DND-41 (cell line): Measurements from ENCODE around the gene PDXP.
A peak's percentile ranks its signal among the peaks of the same experiment; 100 is the strongest.

Experiments used
- ATAC-seq: fragments of 200-7000 bp; cut with Tn5 transposase; 3 replicates; pipeline ENCODE4 v1.9.1; 2021; ENCODE audit warnings: low read depth; ENCODE audit not compliant: insufficient read depth
- DNase-seq: peaks from one replicate; pipeline ENCODE4 v3.0.0-alpha.2; 2020
- H2AFZ ChIP-seq: 2 replicates; pipeline ENCODE4 v1.6.0; 2012; ENCODE audit warnings: low read depth, low read length
- H3K27ac ChIP-seq: 2 replicates; pipeline ENCODE4 v1.5.1; 2012; ENCODE audit warnings: low read length, inconsistent platforms
- H3K27me3 ChIP-seq: fragments of 200-600 bp; sonication (generic); 2 replicates; pipeline ENCODE4 v1.6.0; 2012; ENCODE audit warnings: low read length, mild to moderate bottlenecking, inconsistent platforms; ENCODE audit not compliant: insufficient read depth, poor library complexity
- H3K36me3 ChIP-seq: 2 replicates; pipeline ENCODE4 v1.5.1; 2012; ENCODE audit warnings: low read length, inconsistent platforms; ENCODE audit not compliant: insufficient read depth
- H3K4me1 ChIP-seq: 2 replicates; pipeline ENCODE4 v1.5.1; 2012; ENCODE audit warnings: mild to moderate bottlenecking, low read length; ENCODE audit not compliant: insufficient read depth
- H3K4me2 ChIP-seq: 2 replicates; pipeline ENCODE4 v1.6.0; 2012; ENCODE audit warnings: mild to moderate bottlenecking, moderate library complexity, low read length, inconsistent platforms; ENCODE audit not compliant: insufficient read depth
- H3K4me3 ChIP-seq, 2 experiments: fragments of 200-600 bp in 1 of 2; shearing (Covaris generic) in 1 of 2; 2 replicates each; pipeline ENCODE4 v1.5.1; 2012 to 2016; ENCODE audit warnings: inconsistent platforms in 2 of 2, low read length in 2 of 2, mild to moderate bottlenecking in 2 of 2, low read depth in 1 of 2, moderate library complexity in 1 of 2
- H3K79me2 ChIP-seq: 2 replicates; pipeline ENCODE4 v1.6.0; 2012; ENCODE audit warnings: low read length, inconsistent platforms; ENCODE audit not compliant: insufficient read depth
- H3K9ac ChIP-seq: 2 replicates; pipeline ENCODE4 v1.6.0; 2012; ENCODE audit warnings: low read depth, mild to moderate bottlenecking, inconsistent platforms, low read length, moderate library complexity
- H3K9me3 ChIP-seq: 2 replicates; pipeline ENCODE4 v1.5.1; 2012; ENCODE audit warnings: low read length, moderate library complexity, mild to moderate bottlenecking, inconsistent platforms; ENCODE audit not compliant: insufficient read depth, severe bottlenecking
- H4K20me1 ChIP-seq: 2 replicates; pipeline ENCODE4 v1.6.0; 2012; ENCODE audit warnings: low read length; ENCODE audit not compliant: insufficient read depth
- EZH2 ChIP-seq: IDR thresholded peaks from 3 replicates; pipeline ENCODE4 v1.6.1; 2012; ENCODE audit warnings: borderline replicate concordance, low read depth, mild to moderate bottlenecking, moderate library complexity, low read length, inconsistent platforms; ENCODE audit not compliant: severe bottlenecking
- TF ChIP-seq, protein P1 (sequence below): IDR thresholded peaks from 2 replicates; pipeline ENCODE4 v1.5.1; 2012; ENCODE audit warnings: borderline replicate concordance, low read length, moderate library complexity, mild to moderate bottlenecking; ENCODE audit not compliant: poor library complexity, severe bottlenecking; ENCODE audit errors: extremely low read depth

Gene PDXP

DNA sequence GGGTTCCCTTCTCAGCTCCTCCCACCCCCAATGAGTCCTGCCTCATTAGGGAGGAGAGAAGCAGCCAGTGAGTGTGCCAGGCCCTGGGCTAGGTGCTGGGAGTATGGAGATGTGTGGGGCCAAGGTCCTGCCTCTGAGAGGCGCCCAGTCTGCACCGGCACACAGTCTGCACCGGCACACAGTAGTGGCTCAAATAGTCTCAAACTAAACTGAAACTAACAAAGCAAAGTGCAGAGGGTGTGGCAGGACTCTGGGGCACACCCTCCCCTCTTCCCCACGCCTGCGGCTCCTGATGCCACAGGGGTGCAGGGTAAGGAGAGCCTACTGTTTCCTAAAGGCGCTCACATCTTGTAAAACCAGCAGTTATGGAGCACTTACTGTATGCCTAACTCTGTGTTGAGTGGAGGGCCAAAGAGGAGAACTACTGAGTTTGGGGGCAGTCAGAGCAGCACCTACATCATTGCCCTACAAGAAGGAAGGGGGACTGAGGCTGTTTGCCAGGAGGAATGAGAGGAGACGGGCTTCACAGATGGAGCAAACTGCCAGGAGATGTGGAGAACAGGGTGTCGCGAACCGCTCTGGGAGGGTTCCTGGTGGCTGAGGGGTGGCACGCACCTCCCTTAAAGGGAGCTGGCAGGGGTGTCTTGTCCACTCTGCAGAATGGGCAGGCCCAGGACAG lies 20.0 kb upstream of the PDXP start:
- Histone ChIP-seq H3K9me3 (no peaks in the 10 kb centered on the region), H3K27me3 (peaks cover 3% of the 10 kb centered on the region), H3K79me2 (no peaks in the 10 kb centered on the region), H3K4me3 (no peak overlapping the region), H3K36me3 (no peaks in the 10 kb centered on the region; the same call in 1 of the 2 replicates), H3K4me2 (peak overlapping the region; percentile 98; the same call in 1 of the 2 replicates), H3K27ac (no peak overlapping the region), H4K20me1 (no peaks in the 10 kb centered on the region; the same call in 1 of the 2 replicates), H3K4me1 (peaks cover 54% of the 10 kb centered on the region), H3K9ac (peak overlapping the region; percentile 60; the same call in 1 of the 2 replicates), H2AFZ (0 out of 2 replicates have a peak overlapping the region, but pooled peaks have one; percentile 55)
- peak; percentile 15 for DNase-seq
- ATAC-seq = no peak
- TF ChIP-seq, protein P1, sequence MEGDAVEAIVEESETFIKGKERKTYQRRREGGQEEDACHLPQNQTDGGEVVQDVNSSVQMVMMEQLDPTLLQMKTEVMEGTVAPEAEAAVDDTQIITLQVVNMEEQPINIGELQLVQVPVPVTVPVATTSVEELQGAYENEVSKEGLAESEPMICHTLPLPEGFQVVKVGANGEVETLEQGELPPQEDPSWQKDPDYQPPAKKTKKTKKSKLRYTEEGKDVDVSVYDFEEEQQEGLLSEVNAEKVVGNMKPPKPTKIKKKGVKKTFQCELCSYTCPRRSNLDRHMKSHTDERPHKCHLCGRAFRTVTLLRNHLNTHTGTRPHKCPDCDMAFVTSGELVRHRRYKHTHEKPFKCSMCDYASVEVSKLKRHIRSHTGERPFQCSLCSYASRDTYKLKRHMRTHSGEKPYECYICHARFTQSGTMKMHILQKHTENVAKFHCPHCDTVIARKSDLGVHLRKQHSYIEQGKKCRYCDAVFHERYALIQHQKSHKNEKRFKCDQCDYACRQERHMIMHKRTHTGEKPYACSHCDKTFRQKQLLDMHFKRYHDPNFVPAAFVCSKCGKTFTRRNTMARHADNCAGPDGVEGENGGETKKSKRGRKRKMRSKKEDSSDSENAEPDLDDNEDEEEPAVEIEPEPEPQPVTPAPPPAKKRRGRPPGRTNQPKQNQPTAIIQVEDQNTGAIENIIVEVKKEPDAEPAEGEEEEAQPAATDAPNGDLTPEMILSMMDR = no peak
- no peak for TF ChIP-seq EZH2

DNA sequence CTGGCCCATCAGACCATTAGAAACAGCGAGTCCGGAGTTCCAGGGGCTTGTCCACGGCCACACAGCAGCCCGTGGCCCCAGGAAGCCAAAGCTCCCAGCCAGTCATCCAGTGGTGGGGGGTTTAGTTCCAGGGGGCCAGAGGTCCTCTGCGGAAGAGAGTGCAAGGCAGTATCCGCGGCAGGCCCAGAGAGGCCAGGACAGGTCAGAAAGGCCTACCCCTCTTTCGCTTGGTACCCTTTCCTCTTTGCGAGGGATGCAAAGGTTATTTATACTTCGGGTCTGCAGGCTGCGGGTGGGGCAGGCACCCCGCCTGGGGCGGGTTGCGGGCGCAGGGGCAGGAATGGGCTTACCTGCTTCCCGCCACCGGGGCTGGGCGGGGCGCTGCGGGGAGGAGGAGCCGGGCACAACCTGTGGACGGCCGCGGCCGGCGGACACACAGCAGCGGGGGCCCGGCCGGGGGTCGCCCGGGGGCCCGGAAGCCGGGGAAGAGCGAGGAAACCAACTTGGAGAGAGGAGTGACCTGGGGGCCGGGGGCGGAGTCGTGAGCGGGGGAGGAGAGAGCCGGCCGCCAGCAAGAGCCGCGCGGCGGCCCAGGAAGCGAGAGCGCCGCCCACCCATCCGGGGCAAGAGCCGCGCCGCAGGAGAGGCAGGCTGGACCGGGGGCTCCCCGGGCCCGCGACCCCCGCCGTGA lies 19.3 kb upstream of the PDXP start, which contains the start of gene SH3BP1:
TSS of gene SH3BP1 (plus strand) at position 600 of the 691 bp plus-strand sequence. CDS start 119 bp downstream, outside the sequence.
- peak within 1 kb of the TSS; percentile 67 for H3K27ac ChIP-seq
- peak; percentile 68 for DNase-seq
- peak within 1 kb of the TSS; percentile 60 for H3K9ac ChIP-seq
- H3K27me3 ChIP-seq = peaks cover 3% of the 10 kb centered on the region
- H4K20me1 ChIP-seq = no peaks in the 10 kb centered on the region; the same call in 1 of the 2 replicates
- ATAC-seq = peak; percentile 54
- no peaks in the 10 kb centered on the region for H3K79me2 ChIP-seq
- peaks cover 54% of the 10 kb centered on the region for H3K4me1 ChIP-seq
- peak within 1 kb of the TSS; percentile 98 for H3K4me2 ChIP-seq
- H3K4me3 ChIP-seq = peak within 1 kb of the TSS; percentile 23 to 72; a peak in 3 of 4 replicates
- H3K36me3 ChIP-seq = peaks cover 3% of the 10 kb centered on the region; the same call in 1 of the 2 replicates
- H2AFZ ChIP-seq = peak within 1 kb of the TSS; percentile 55
- no peak for TF ChIP-seq EZH2
- TF ChIP-seq, protein P1 = no peak
- no peaks in the 10 kb centered on the region for H3K9me3 ChIP-seq

DNA sequence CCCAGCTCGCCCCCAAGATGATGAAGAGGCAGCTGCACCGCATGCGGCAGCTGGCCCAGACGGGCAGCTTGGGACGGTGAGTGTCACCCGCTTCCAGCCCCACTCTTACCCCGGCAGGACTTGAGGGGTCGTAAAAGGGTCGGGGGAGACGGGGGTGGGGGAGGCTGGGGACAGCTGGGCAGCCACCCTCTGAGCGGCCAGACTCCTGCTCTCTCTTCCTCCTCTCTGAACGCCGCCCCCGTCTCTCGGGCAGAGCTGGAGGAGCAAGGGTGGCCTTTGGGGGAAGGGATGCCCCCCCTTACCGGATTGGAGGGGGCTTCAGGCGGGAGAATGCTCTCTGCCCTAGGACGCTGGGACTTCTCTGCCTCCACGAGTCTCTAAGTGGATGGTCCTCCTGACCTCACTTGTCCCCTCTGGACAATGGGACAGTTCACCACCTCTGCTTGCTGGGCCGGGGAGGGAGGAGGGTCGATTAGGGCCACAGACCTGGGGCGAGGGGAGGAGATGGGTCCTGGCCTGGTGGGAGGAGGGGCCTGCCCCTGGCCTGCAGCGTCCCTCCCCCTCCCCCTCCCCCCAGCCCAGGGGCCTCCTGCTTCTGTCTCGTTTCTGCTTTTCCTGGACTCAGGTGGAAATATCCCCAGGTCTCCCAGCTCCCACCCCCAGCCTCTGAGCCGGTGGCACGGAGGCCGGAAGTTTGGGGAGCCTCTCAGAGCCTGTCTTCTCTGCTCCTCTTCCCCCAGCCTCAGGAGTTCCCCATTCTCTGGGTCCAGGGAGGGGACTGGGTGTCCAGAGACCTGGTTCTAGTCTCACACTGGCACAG lies 18.5 kb upstream of the PDXP start:
- H3K4me1 ChIP-seq = peaks cover 54% of the 10 kb centered on the region
- H3K27me3 ChIP-seq = peaks cover 3% of the 10 kb centered on the region
- H4K20me1 ChIP-seq = no peaks in the 10 kb centered on the region; the same call in 1 of the 2 replicates
- H3K9me3 ChIP-seq = no peaks in the 10 kb centered on the region
- H3K4me2 ChIP-seq = peak overlapping the region; percentile 98
- ATAC-seq = peak; percentile 1; the same call in 1 of the 3 replicates
- TF ChIP-seq, protein P1 = no peak
- no peak for TF ChIP-seq EZH2
- H3K36me3 ChIP-seq = peaks cover 3% of the 10 kb centered on the region; the same call in 1 of the 2 replicates
- peak overlapping the region; percentile 55 for H2AFZ ChIP-seq
- no peaks in the 10 kb centered on the region for H3K79me2 ChIP-seq
- H3K27ac ChIP-seq = peak overlapping the region; percentile 67
- peak; percentile 33 for DNase-seq
- H3K4me3 ChIP-seq = peak overlapping the region; percentile 23 to 72; a peak in 3 of 4 replicates
- peak overlapping the region; percentile 60 for H3K9ac ChIP-seq
